Stomach (tissue), 9 donors: Measurements from ENCODE around the gene GPER1. TPM values are rescaled to one million over a fixed set of nuclear protein-coding genes. Genes with fewer than 3 reads are reported as not detected.

Experiments
- DNase-seq, 2 donors: peaks; one replicate each; pipeline versions ENCODE4 v3.0.0 to v3.0.0-alpha.2; 2013 to 2019
- H3K27ac ChIP-seq, 5 donors: fragments of 200-600 bp in 4 of 5; sonication (generic) in 4 of 5; one replicate each; pipeline ENCODE4 v1.5.1; 2013 to 2019; ENCODE audit warnings: mild to moderate bottlenecking in 1 of 5, moderate library complexity in 1 of 5
- H3K27me3 ChIP-seq, 3 donors: fragments of 200-600 bp; sonication (generic); one replicate each; pipeline ENCODE4 v1.5.1; 2017 to 2019; ENCODE audit warnings: mixed run types in 1 of 3
- H3K36me3 ChIP-seq, 4 donors: fragments of 200-600 bp; sonication (generic); 1 replicate in 3 of 4; 2 replicates in 1 of 4; pipeline ENCODE4 v1.5.1; 2016 to 2019
- H3K4me1 ChIP-seq, 4 donors: fragments of 200-600 bp; sonication (generic); one replicate each; pipeline ENCODE4 v1.5.1; 2016 to 2019
- H3K4me3 ChIP-seq, 4 donors: fragments of 200-600 bp; sonication (generic) in 3 of 4; one replicate each; pipeline ENCODE4 v1.5.1; 2016 to 2019; ENCODE audit warnings: mild to moderate bottlenecking in 1 of 4
- H3K9me3 ChIP-seq, 4 donors: fragments of 200-600 bp; sonication (generic); one replicate each; pipeline ENCODE4 v1.5.1; 2016 to 2019
- EP300 ChIP-seq: sonication (generic); formaldehyde crosslinking; IDR thresholded peaks from one replicate; pipeline ENCODE4 v1.6.1; 2017; ENCODE audit warnings: antibody characterized with exemption
- POLR2A ChIP-seq, 4 donors: fragments of 450-650 bp; IDR thresholded peaks; one replicate each; pipeline ENCODE4 v1.6.1; 2016; ENCODE audit warnings: antibody characterized with exemption in 4 of 4, control low read depth in 2 of 4, mild to moderate bottlenecking in 1 of 4, moderate library complexity in 1 of 4
- POLR2AphosphoS5 ChIP-seq, 3 donors: sonication (generic); formaldehyde crosslinking; IDR thresholded peaks; one replicate each; pipeline ENCODE4 v1.6.1; 2016; ENCODE audit warnings: antibody characterized with exemption in 3 of 3
- WGBS, 5 donors: extraction: QIAGEN DNeasy Blood & Tissue Kit in 3 of 5; methylation state at CpG; one replicate each; pipeline versions ENCODE4 v1.1.5 to v1.1.7; 2013 to 2018; 5-methylcytosine and 5-hydroxymethylcytosine counted together
- intact Hi-C: fragments of 100-400 bp; cut with DNase I; formaldehyde crosslinking; loops from one replicate; pipeline ENCODE4 v1.15.1; 2023; ENCODE audit warnings: low total_unique reads
- polyA plus RNA-seq, 3 donors: library from polyadenylated mRNA; stranded (reverse); fragments of 200-250 nt; gene quantifications; one replicate each; pipeline ENCODE4 v1.2.3, GENCODE V29; 2013
- total RNA-seq, 5 donors: library from RNA; depleted of rRNA; stranded (reverse); fragments of >200 nt; gene quantifications; one replicate each; pipeline versions ENCODE4 v1.1.0 to v1.2.3, GENCODE V29; 2014 to 2016
- TF ChIP-seq, protein P1 (sequence below), 7 experiments: fragments of 450-650 bp in 4 of 7; fragments of 200-600 bp in 3 of 7; sonication (generic) in 3 of 7; IDR thresholded peaks; one replicate each; pipeline ENCODE4 v1.5.1; 2016 to 2019; ENCODE audit warnings: antibody characterized with exemption in 7 of 7, control low read depth in 2 of 7, mild to moderate bottlenecking in 1 of 7
- donor health status: healthy with polysubstance abuse.
- donor health status: Bipolar disorder and iron deficiency.
- donor health status: healthy.

The GPER1 gene
- total and polyA plus RNA-seq, 8 donors, result 0.58 to 31.2 (median 18.3) TPM; not detected in 1

DNA sequence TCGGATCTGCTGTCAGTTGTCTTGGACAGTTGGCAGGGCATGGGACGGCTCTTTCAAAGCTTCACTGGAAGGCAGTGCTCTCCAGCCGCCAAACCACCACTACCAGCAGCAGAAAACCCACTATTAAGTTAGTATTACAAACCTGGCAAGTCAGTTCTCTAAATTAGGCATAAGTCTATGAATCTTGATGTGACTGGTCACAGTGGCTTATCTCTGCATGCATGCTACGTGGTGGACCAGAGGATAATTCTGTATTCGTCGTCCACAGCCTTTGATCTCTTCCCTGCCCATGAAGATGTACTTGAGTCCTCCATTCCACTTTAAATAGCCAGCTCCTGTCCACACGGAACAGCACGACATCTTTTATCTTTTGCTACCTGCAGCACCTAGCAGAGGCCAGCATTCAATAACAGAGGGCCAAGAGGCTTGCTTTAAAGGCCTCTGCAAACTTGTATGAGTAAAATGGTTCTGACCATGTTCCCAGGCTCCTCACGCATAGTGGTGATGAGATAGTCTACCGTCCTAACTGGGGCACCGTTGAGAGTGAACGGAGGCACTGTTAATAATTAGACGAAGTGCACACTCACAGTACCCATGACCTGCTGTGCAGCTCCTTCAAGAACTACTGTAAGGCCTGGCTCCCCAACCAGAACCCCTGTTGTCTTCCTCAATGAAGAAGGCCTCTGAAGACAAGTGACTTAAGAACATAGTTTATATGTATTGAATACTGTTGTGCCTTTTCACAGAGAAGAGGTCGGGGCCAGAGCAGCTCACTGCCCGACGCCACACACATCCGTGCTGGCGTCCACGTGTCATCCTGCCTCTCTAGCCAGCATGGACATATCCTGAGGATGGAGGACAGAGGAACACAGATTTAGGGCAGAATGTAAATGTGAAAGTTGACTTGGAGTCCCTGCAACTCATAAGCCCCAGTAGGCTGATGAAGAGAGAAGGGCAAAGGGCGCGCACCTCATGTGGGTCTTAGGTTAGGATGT is 42.5 kb upstream of the GPER1 start:
- peak overlapping the region; percentile 64 to 78 (median 72) for H3K4me3 ChIP-seq
- WGBS, 5 donors, result 48 to 68% (median 57%) methylated on average over 19 to 21 of the region's 21 CpGs
- no peaks in the 10 kb centered on the region for H3K27me3 ChIP-seq
- intact Hi-C loops, result no loop called here
- H3K9me3 ChIP-seq, result no peaks in the 10 kb centered on the region
- H3K27ac ChIP-seq, result peak overlapping the region; percentile 86 to 95 (median 93)
- no peaks in the 10 kb centered on the region for H3K36me3 ChIP-seq
- H3K4me1 ChIP-seq, result peaks cover 77 to 98% (median 92%) of the 10 kb centered on the region in 4 donors
- DNase-seq, result no peak
- no peak for TF ChIP-seq POLR2AphosphoS5 (IDR thresholded peaks at IDR 0.05)
- TF ChIP-seq, protein P1, sequence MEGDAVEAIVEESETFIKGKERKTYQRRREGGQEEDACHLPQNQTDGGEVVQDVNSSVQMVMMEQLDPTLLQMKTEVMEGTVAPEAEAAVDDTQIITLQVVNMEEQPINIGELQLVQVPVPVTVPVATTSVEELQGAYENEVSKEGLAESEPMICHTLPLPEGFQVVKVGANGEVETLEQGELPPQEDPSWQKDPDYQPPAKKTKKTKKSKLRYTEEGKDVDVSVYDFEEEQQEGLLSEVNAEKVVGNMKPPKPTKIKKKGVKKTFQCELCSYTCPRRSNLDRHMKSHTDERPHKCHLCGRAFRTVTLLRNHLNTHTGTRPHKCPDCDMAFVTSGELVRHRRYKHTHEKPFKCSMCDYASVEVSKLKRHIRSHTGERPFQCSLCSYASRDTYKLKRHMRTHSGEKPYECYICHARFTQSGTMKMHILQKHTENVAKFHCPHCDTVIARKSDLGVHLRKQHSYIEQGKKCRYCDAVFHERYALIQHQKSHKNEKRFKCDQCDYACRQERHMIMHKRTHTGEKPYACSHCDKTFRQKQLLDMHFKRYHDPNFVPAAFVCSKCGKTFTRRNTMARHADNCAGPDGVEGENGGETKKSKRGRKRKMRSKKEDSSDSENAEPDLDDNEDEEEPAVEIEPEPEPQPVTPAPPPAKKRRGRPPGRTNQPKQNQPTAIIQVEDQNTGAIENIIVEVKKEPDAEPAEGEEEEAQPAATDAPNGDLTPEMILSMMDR (IDR thresholded peaks at IDR 0.05), result peak in 3 of 7 experiments; percentile 2 to 4 (median 2)

DNA sequence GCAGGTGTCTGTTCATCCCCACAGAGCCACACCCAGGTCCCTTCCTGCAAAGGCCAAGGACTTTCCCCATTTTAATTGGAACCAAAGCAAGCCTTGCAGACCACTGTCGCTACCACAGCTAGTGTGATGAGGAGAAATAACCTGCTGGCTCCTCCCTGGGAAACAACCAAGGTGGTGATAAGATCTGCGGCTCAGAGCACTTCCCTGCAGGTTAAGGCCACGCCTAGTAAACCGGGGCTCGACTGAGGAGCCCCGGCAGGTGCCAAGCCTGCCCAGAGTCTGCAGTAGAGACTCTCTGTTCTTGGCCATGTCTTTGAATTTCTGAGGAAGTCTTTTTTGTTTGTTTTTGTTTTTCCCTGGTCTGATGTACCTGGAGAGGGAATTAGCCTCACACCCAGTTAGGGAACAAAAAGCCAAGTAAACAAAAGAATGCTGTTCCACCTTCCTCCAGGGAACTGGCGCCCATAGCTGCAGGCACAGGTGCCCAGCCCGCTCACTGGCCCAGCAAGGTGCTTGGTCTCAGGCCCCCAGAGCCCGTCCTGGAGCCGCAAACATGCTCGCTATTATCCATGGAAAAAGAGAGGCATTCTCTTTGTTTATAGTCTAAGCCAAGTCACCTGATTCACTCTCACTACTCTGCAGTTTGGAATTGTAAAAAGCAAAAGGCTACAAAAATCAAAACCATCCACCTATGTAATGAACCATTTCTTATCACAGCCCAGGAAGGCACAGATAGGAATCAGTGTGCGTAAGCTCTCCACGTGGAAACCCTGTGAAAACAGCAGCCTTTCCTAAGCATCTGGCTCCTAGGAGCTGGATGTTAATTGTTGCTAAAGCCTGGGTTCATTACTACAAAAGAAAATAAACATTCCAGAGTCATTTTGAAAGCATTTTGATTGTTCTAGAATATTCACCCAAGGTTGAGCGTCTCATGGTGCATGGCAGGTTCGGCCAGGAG is 40.9 kb upstream of the GPER1 start:
- Histone ChIP-seq H3K9me3 (no peaks in the 10 kb centered on the region), H3K4me1 (peaks cover 71 to 98% (median 94%) of the 10 kb centered on the region in 4 donors), H3K36me3 (no peaks in the 10 kb centered on the region), H3K27ac (peak overlapping the region; percentile 56 to 93 (median 81)), H3K4me3 (peak overlapping the region in 1 of 4 donors; percentile 73), H3K27me3 (no peaks in the 10 kb centered on the region)
- intact Hi-C loops, result no loop called here
- WGBS, 5 donors, result 24 to 56% (median 38%) methylated on average over 15 of the region's 15 CpGs
- peak; percentile 60 to 81 for DNase-seq
- no peak for TF ChIP-seq POLR2A (IDR thresholded peaks at IDR 0.05)
- TF ChIP-seq POLR2AphosphoS5 (IDR thresholded peaks at IDR 0.05), result peak in 2 of 3 donors; percentile 16 to 31
- no peak for TF ChIP-seq EP300
- TF ChIP-seq, protein P1 (IDR thresholded peaks at IDR 0.05), result no peak

DNA sequence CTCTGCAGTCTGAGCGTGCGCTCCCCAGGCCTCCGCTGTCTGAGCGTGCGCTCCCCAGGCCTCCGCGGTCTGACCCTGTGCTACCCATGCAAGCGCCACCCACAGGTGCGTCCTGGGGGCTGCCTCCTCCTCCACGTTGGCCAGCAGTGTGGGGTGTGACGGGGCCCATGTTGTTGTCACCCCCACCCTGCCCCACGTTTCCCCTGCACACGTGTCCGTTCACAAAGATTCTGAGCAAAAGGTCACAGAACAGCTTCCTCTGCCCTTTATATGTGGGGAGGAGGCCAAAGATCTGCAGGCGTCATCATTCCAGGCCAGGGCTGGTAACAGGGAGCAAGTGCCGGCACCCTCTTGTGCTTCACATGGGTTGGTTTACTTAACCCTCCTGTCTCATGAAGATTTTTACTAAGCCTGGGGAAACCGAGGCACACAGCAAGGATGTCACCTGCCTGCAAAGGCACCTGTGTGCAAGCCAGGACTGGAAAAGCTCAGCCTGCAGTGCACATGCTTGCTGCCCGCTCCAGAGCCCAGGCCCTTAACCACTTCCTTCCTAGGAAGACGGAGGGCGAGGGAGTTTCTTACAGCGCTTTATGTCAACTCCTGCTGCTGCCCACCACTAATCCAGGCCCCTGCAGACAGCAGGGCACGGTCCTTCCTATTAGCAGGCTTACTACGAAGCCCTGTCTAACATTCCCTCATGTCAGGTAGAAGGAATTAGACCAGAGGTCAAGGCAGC is 38.7 kb upstream of the GPER1 start:
- TF ChIP-seq POLR2A (IDR thresholded peaks at IDR 0.05) (no peak), POLR2AphosphoS5 (IDR thresholded peaks at IDR 0.05) (no peak), EP300 (no peak)
- TF ChIP-seq, protein P1 (IDR thresholded peaks at IDR 0.05), result no peak
- Histone ChIP-seq H3K9me3 (no peaks in the 10 kb centered on the region), H3K36me3 (no peaks in the 10 kb centered on the region), H3K27me3 (no peaks in the 10 kb centered on the region), H3K4me3 (no peak overlapping the region), H3K4me1 (peaks cover 71 to 98% (median 93%) of the 10 kb centered on the region in 4 donors), H3K27ac (peak overlapping the region; percentile 16 to 93 (median 80))
- intact Hi-C loops, result no loop called here
- 63 to 74% (median 72%) methylated on average over 23 of the region's 23 CpGs for WGBS, 5 donors
- no peak for DNase-seq
